ENCODE measurements around the gene NUMBL. TPM values are rescaled to one million over a fixed set of nuclear protein-coding genes. Genes with fewer than 3 reads are reported as not detected.

The NUMBL gene
- total and polyA plus RNA-seq, 2 of the 8 experiments (the other 6 are each of a cell fraction or from before 2014, with no cell fraction given): 13.5 to 24.8 TPM

- TF ChIP-seq MAX (IDR thresholded peaks at IDR 0.05): no peak
- no peak for TF ChIP-seq NRF1 (IDR thresholded peaks at IDR 0.05; ENCODE audit: low read depth, low read length)
Observed at GRCh38 chr19:40723661-40724254, 33.3 kb upstream of the NUMBL start (continued).
